SK-N-SH (cell line): ENCODE data around the gene CD248.

Source experiments
- EP300 ChIP-seq, 2 experiments: IDR thresholded peaks; 2 replicates each; pipeline versions ENCODE4 v1.4.0 to v1.6.1; 2012; ENCODE audit warnings: borderline replicate concordance in 1 of 2, low read depth in 1 of 2, low read length in 1 of 2
- FOSL2 ChIP-seq: IDR thresholded peaks from 2 replicates; pipeline ENCODE4 v1.4.0; 2012; ENCODE audit warnings: low read depth, mild to moderate bottlenecking, moderate library complexity, borderline replicate concordance
- FOXJ3 ChIP-seq: sonication (generic); formaldehyde crosslinking; IDR thresholded peaks from 2 replicates; pipeline ENCODE4 v1.5.1; 2020; ENCODE audit warnings: mild to moderate bottlenecking, missing genetic modification reagents
- FOXM1 ChIP-seq: IDR thresholded peaks from 2 replicates; pipeline ENCODE4 v1.4.0; 2012; ENCODE audit warnings: low read depth, mild to moderate bottlenecking
- POLR2AphosphoS5 ChIP-seq: IDR thresholded peaks from 2 replicates; pipeline ENCODE4 v1.6.1; 2012; ENCODE audit warnings: low read depth, low read length
- RAD21 ChIP-seq: IDR thresholded peaks from 2 replicates; pipeline ENCODE4 v1.6.1; 2012; ENCODE audit warnings: mild to moderate bottlenecking, low read length
- SIN3A ChIP-seq: IDR thresholded peaks from 2 replicates; pipeline ENCODE4 v1.6.1; 2012; ENCODE audit warnings: low read depth, mild to moderate bottlenecking, low read length, moderate library complexity, borderline replicate concordance
- YY1 ChIP-seq: IDR thresholded peaks from 2 replicates; pipeline ENCODE4 v1.4.0; 2012; ENCODE audit warnings: low read depth, mild to moderate bottlenecking
- TF ChIP-seq, protein P1 (sequence below): fragments of 200-600 bp; sonication (generic); IDR thresholded peaks from 2 replicates; pipeline ENCODE4 v1.6.1; 2017; ENCODE audit warnings: antibody characterized with exemption, mild to moderate bottlenecking, moderate library complexity
- TF ChIP-seq, protein P2 (sequence below): IDR thresholded peaks from 2 replicates; pipeline ENCODE4 v1.4.0; 2012; ENCODE audit warnings: low read depth, borderline replicate concordance
- TF ChIP-seq, protein P3 (sequence below): fragments of 150-350 bp; IDR thresholded peaks from 2 replicates; pipeline ENCODE4 v1.6.1; 2017; ENCODE audit warnings: antibody characterized with exemption, low read length, low read depth, borderline replicate concordance
- TF ChIP-seq, protein P4 (sequence below): IDR thresholded peaks from 2 replicates; pipeline ENCODE4 v1.6.1; 2012; ENCODE audit warnings: mild to moderate bottlenecking, low read depth, low read length, moderate library complexity
- TF ChIP-seq, protein P5 (sequence below): IDR thresholded peaks from 2 replicates; pipeline ENCODE4 v1.4.0; 2012; ENCODE audit warnings: low read depth

DNA sequence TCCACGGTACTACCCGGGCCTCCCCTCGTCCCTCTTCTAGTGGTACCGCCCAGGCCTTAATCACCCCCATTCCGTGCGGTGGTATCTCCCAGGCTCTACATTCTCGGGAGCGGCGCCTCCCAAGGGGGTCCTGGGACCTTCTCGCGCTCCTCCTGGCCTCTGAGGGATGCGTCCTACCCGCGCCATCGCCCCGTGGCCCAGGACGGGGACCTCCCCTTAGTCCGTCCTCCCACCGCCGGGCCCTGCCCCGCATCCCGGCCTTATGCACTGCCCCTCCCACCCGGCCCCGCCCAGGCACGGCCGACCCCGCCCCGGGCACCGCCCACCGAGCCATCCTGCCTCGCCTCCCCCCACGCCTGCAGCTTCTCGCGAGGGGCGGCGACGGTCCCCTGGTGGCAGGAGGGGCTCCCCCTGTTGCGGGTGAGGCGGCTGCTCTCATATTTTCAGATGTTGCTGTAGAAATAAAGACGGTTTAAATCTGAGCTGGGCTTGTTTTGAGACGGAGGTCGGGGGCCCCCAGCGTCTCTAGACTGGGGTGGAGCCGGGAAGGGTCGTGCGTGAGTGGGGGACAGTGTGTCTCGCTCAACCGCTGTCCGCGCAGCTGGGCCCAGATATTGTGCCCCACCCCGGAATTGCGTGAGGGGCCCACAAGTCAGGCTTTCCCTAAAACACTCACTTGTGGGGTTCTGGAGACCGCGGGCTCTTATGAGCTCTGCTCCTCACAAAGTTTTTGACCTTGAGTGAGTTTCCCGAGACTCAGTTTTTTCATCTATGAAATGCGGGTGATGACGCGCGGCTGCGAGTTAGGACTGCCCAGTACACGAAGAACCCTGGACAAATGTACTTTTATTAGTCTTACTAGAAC is 49.2 kb downstream of the CD248 start:
- TF ChIP-seq, protein P1, sequence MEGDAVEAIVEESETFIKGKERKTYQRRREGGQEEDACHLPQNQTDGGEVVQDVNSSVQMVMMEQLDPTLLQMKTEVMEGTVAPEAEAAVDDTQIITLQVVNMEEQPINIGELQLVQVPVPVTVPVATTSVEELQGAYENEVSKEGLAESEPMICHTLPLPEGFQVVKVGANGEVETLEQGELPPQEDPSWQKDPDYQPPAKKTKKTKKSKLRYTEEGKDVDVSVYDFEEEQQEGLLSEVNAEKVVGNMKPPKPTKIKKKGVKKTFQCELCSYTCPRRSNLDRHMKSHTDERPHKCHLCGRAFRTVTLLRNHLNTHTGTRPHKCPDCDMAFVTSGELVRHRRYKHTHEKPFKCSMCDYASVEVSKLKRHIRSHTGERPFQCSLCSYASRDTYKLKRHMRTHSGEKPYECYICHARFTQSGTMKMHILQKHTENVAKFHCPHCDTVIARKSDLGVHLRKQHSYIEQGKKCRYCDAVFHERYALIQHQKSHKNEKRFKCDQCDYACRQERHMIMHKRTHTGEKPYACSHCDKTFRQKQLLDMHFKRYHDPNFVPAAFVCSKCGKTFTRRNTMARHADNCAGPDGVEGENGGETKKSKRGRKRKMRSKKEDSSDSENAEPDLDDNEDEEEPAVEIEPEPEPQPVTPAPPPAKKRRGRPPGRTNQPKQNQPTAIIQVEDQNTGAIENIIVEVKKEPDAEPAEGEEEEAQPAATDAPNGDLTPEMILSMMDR = no peak; the same call in 1 of the 2 replicates
- TF ChIP-seq, protein P2, sequence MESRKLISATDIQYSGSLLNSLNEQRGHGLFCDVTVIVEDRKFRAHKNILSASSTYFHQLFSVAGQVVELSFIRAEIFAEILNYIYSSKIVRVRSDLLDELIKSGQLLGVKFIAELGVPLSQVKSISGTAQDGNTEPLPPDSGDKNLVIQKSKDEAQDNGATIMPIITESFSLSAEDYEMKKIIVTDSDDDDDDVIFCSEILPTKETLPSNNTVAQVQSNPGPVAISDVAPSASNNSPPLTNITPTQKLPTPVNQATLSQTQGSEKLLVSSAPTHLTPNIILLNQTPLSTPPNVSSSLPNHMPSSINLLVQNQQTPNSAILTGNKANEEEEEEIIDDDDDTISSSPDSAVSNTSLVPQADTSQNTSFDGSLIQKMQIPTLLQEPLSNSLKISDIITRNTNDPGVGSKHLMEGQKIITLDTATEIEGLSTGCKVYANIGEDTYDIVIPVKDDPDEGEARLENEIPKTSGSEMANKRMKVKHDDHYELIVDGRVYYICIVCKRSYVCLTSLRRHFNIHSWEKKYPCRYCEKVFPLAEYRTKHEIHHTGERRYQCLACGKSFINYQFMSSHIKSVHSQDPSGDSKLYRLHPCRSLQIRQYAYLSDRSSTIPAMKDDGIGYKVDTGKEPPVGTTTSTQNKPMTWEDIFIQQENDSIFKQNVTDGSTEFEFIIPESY = peak; percentile 94
- TF ChIP-seq YY1 (no peak), FOXM1 (no peak), POLR2AphosphoS5 (peak; percentile 50; the same call in 1 of the 2 replicates), RAD21 (no peak), FOXJ3 (CRISPR knock-in tag) (no peak), FOSL2 (no peak), EP300 (IDR thresholded peaks at IDR 0.05; ENCODE audit: borderline replicate concordance in 1 of 2, low read depth in 1 of 2, low read length in 1 of 2) (no peak), SIN3A (no peak)
- TF ChIP-seq, protein P3, sequence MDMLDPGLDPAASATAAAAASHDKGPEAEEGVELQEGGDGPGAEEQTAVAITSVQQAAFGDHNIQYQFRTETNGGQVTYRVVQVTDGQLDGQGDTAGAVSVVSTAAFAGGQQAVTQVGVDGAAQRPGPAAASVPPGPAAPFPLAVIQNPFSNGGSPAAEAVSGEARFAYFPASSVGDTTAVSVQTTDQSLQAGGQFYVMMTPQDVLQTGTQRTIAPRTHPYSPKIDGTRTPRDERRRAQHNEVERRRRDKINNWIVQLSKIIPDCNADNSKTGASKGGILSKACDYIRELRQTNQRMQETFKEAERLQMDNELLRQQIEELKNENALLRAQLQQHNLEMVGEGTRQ = no peak
- TF ChIP-seq, protein P4, sequence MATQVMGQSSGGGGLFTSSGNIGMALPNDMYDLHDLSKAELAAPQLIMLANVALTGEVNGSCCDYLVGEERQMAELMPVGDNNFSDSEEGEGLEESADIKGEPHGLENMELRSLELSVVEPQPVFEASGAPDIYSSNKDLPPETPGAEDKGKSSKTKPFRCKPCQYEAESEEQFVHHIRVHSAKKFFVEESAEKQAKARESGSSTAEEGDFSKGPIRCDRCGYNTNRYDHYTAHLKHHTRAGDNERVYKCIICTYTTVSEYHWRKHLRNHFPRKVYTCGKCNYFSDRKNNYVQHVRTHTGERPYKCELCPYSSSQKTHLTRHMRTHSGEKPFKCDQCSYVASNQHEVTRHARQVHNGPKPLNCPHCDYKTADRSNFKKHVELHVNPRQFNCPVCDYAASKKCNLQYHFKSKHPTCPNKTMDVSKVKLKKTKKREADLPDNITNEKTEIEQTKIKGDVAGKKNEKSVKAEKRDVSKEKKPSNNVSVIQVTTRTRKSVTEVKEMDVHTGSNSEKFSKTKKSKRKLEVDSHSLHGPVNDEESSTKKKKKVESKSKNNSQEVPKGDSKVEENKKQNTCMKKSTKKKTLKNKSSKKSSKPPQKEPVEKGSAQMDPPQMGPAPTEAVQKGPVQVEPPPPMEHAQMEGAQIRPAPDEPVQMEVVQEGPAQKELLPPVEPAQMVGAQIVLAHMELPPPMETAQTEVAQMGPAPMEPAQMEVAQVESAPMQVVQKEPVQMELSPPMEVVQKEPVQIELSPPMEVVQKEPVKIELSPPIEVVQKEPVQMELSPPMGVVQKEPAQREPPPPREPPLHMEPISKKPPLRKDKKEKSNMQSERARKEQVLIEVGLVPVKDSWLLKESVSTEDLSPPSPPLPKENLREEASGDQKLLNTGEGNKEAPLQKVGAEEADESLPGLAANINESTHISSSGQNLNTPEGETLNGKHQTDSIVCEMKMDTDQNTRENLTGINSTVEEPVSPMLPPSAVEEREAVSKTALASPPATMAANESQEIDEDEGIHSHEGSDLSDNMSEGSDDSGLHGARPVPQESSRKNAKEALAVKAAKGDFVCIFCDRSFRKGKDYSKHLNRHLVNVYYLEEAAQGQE = no peak
- TF ChIP-seq, protein P5, sequence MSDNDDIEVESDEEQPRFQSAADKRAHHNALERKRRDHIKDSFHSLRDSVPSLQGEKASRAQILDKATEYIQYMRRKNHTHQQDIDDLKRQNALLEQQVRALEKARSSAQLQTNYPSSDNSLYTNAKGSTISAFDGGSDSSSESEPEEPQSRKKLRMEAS = 0 out of 2 replicates have a peak, but pooled peaks have one; percentile 5
